Smooth muscle cell (in vitro differentiated cells): Measurements from ENCODE around the gene FHIP2A. TPM values are rescaled to one million over a fixed set of nuclear protein-coding genes. Genes with fewer than 3 reads are reported as not detected.

Experiments used
- DNase-seq: peaks from one replicate; lab custom pipeline; 2025; ENCODE audit not compliant: unreplicated experiment; lab: John Stamatoyannopoulos, UW
- H2AFZ ChIP-seq: fragments of 200-600 bp; sonication (generic); 2 replicates; pipeline ENCODE4 v1.6.0; 2016; ENCODE audit warnings: antibody characterized with exemption, low read depth, mild to moderate bottlenecking
- H3F3A ChIP-seq: fragments of 200-600 bp; sonication (generic); 2 replicates; pipeline ENCODE4 v1.6.0; 2017; ENCODE audit warnings: antibody characterized with exemption, low read depth
- H3K27ac ChIP-seq: fragments of 200-600 bp; sonication (generic); 2 replicates; pipeline ENCODE4 v1.5.1; 2016; ENCODE audit warnings: low read depth, mild to moderate bottlenecking
- H3K27me3 ChIP-seq: fragments of 200-600 bp; sonication (generic); 2 replicates; pipeline ENCODE4 v1.6.1; 2016; ENCODE audit warnings: low read depth, mild to moderate bottlenecking
- H3K36me3 ChIP-seq: fragments of 200-600 bp; sonication (generic); 2 replicates; pipeline ENCODE4 v1.5.1; 2016; ENCODE audit warnings: low read depth
- H3K4me1 ChIP-seq: fragments of 200-600 bp; sonication (generic); 2 replicates; pipeline ENCODE4 v1.5.1; 2016; ENCODE audit warnings: low read depth
- H3K4me2 ChIP-seq: fragments of 200-600 bp; sonication (generic); 2 replicates; pipeline ENCODE4 v1.6.0; 2016; ENCODE audit warnings: mild to moderate bottlenecking
- H3K4me3 ChIP-seq: fragments of 200-600 bp; sonication (generic); 2 replicates; pipeline ENCODE4 v1.5.1; 2016; ENCODE audit warnings: mild to moderate bottlenecking
- H3K79me2 ChIP-seq: fragments of 200-600 bp; sonication (generic); 2 replicates; pipeline ENCODE4 v1.6.0; 2016; ENCODE audit warnings: low read depth, mild to moderate bottlenecking
- H3K9ac ChIP-seq: fragments of 200-600 bp; sonication (generic); 2 replicates; pipeline ENCODE4 v1.6.0; 2016; ENCODE audit warnings: low read depth
- H3K9me3 ChIP-seq: fragments of 200-600 bp; sonication (generic); replicated peaks from 2 replicates; pipeline ENCODE4 v1.5.1; 2016; ENCODE audit warnings: low read depth
- H4K20me1 ChIP-seq: fragments of 200-600 bp; sonication (generic); 2 replicates; pipeline ENCODE4 v1.6.0; 2016; ENCODE audit warnings: low read depth
- CTCF ChIP-seq: fragments of 200-600 bp; sonication (generic); IDR thresholded peaks from 2 replicates; pipeline ENCODE4 v1.5.1; 2017; ENCODE audit warnings: borderline replicate concordance, mild to moderate bottlenecking, antibody characterized with exemption; ENCODE audit not compliant: insufficient read depth, poor library complexity, severe bottlenecking
- WGBS: methylation state at CpG from one replicate; pipeline ENCODE4 v1.1.7; 2016; ENCODE audit warnings: low lambda C conversion rate; 5-methylcytosine and 5-hydroxymethylcytosine counted together
- polyA plus RNA-seq: library from polyadenylated mRNA; unstranded; fragments of >200 nt; fragmentation: Nextera tagmentation; extraction: Ambion mirVana; gene quantifications from 2 replicates; pipeline ENCODE4 v1.2.1, GENCODE V29; 2016
- total RNA-seq: library from RNA; depleted of rRNA; stranded (reverse); fragments of >200 nt; gene quantifications from 2 replicates; pipeline ENCODE4 v1.2.3, GENCODE V29; 2014

Gene FHIP2A
- total and polyA plus RNA-seq, 2 experiments from 2014 or later = 15.3 to 34.9 TPM

GRCh38 chr10:114777415-114777814 is 44.2 kb upstream of the FHIP2A start:
- Histone ChIP-seq H3K9me3 (no peaks in the 10 kb centered on the region), H3K36me3 (no peaks in the 10 kb centered on the region), H3F3A (no peaks in the 10 kb centered on the region), H3K27me3 (no peaks in the 10 kb centered on the region), H3K27ac (no peak overlapping the region), H3K4me3 (no peak overlapping the region), H3K4me2 (no peak overlapping the region), H3K4me1 (peaks cover 12% of the 10 kb centered on the region), H3K79me2 (no peaks in the 10 kb centered on the region), H3K9ac (no peak overlapping the region), H4K20me1 (no peaks in the 10 kb centered on the region), H2AFZ (no peak overlapping the region)
- WGBS = 96% methylated on average over 1 of the region's 1 CpG
- no peak for DNase-seq
- TF ChIP-seq CTCF = no peak

- H2AFZ ChIP-seq = peak overlapping the region; percentile 44
- H3K9ac ChIP-seq = peak overlapping the region; percentile 57
- H4K20me1 ChIP-seq = no peaks in the 10 kb centered on the region
- DNase-seq = no peak
- no peaks in the 10 kb centered on the region for H3F3A ChIP-seq
- TF ChIP-seq CTCF = no peak
- WGBS = 28% methylated on average over 3 of the region's 3 CpGs
- no peaks in the 10 kb centered on the region for H3K9me3 ChIP-seq
- H3K4me2 ChIP-seq = peak overlapping the region; percentile 65
- no peaks in the 10 kb centered on the region for H3K79me2 ChIP-seq
- no peaks in the 10 kb centered on the region for H3K36me3 ChIP-seq
- H3K27me3 ChIP-seq = no peaks in the 10 kb centered on the region
- H3K4me3 ChIP-seq = no peak overlapping the region
- H3K27ac ChIP-seq = peak overlapping the region; percentile 86
- peaks cover 12% of the 10 kb centered on the region for H3K4me1 ChIP-seq
These were observed 41.6 kb upstream of the FHIP2A start for GRCh38 chr10:114779803-114780576.

- Histone ChIP-seq H3K9ac (no peak overlapping the region), H3K4me3 (no peak overlapping the region), H3K79me2 (no peaks in the 10 kb centered on the region), H3K36me3 (no peaks in the 10 kb centered on the region), H3K9me3 (no peaks in the 10 kb centered on the region), H3K27ac (peak overlapping the region; percentile 86), H3F3A (no peaks in the 10 kb centered on the region), H3K4me2 (peak overlapping the region; percentile 65), H3K4me1 (peaks cover 12% of the 10 kb centered on the region), H4K20me1 (no peaks in the 10 kb centered on the region), H3K27me3 (no peaks in the 10 kb centered on the region), H2AFZ (peak overlapping the region; percentile 44)
- 80% methylated on average over 2 of the region's 2 CpGs for WGBS
- DNase-seq = no peak
- no peak for TF ChIP-seq CTCF
These were observed 40.9 kb upstream of the FHIP2A start for GRCh38 chr10:114780577-114781184.
